Activated B cell treated with CpG ODN at 0.5 μM for 24 hours (primary cell): Measurements from ENCODE around the gene PRKG1. TPM values are rescaled to one million over a fixed set of nuclear protein-coding genes. Genes with fewer than 3 reads are reported as not detected.

ENCODE experiments used
- ATAC-seq: fragments of 200-7000 bp; cut with Tn5 transposase; one replicate; pipeline ENCODE4 v1.10.0; 2021; ENCODE audit warnings: low read depth, mild to moderate bottlenecking, moderate library complexity
- CTCF ChIA-PET: fragments of 350-600 bp; sonication (Branson Sonifier 250); formaldehyde crosslinking; loops from one replicate; lab custom pipeline; 2021; ENCODE audit warnings: antibody characterized with exemption; lab: Charles Lee
- POLR2A ChIA-PET: fragments of 350-600 bp; sonication (Branson Sonifier 250); formaldehyde crosslinking; loops from one replicate; lab custom pipeline; 2021; ENCODE audit warnings: antibody characterized with exemption; lab: Charles Lee
- DNase-seq: peaks from one replicate; pipeline ENCODE4 v3.0.0; 2022
- H3K27ac Mint-ChIP-seq: one replicate; pipeline ENCODE4 v1.8.0; 2020; ENCODE audit warnings: mixed read lengths
- H3K27me3 Mint-ChIP-seq: one replicate; pipeline ENCODE4 v1.8.0; 2021; ENCODE audit warnings: mixed read lengths
- H3K36me3 Mint-ChIP-seq: one replicate; pipeline ENCODE4 v1.8.0; 2021; ENCODE audit warnings: low read depth, mixed read lengths
- H3K4me1 Mint-ChIP-seq: one replicate; pipeline ENCODE4 v1.8.0; 2021; ENCODE audit warnings: mixed read lengths
- H3K4me3 Mint-ChIP-seq: one replicate; pipeline ENCODE4 v1.8.0; 2020; ENCODE audit warnings: mild to moderate bottlenecking, mixed read lengths
- H3K9me3 Mint-ChIP-seq: one replicate; pipeline ENCODE4 v1.8.0; 2020; ENCODE audit warnings: mixed read lengths
- CTCF ChIP-seq: fragments of 200-600 bp; IDR thresholded peaks from one replicate; pipeline ENCODE4 v1.8.0; 2022; ENCODE audit warnings: antibody characterized with exemption, mild to moderate bottlenecking
- intact Hi-C: fragments of 100-400 bp; cut with micrococcal nuclease; formaldehyde crosslinking; loops from one replicate; pipeline ENCODE4 v1.15.1; 2024
- total RNA-seq: library from RNA; stranded (reverse); gene quantifications from 2 replicates; pipeline ENCODE4 v1.2.3, GENCODE V29; 2022

Gene PRKG1
- total RNA-seq, 1 donor from 2014 or later = not detected

GRCh38 chr10:51215951-51216834 lies 141.9 kb downstream of the PRKG1 start:
- no peak overlapping the region for H3K27ac Mint-ChIP-seq
- H3K27me3 Mint-ChIP-seq = no peaks in the 10 kb centered on the region
- intact Hi-C loops = no loop called here
- ChIA-PET CTCF (no interaction called here), POLR2A (no interaction called here)
- H3K36me3 Mint-ChIP-seq = no peaks in the 10 kb centered on the region
- no peak for ATAC-seq
- H3K9me3 Mint-ChIP-seq = no peaks in the 10 kb centered on the region
- no peak overlapping the region for H3K4me3 Mint-ChIP-seq
- TF ChIP-seq CTCF = no peak
- DNase-seq = no peak
- H3K4me1 Mint-ChIP-seq = no peaks in the 10 kb centered on the region

- intact Hi-C loops = no loop called here
- ChIA-PET POLR2A (no interaction called here), CTCF (no interaction called here)
- no peaks in the 10 kb centered on the region for H3K36me3 Mint-ChIP-seq
- no peaks in the 10 kb centered on the region for H3K27me3 Mint-ChIP-seq
- no peak overlapping the region for H3K27ac Mint-ChIP-seq
- no peak for TF ChIP-seq CTCF
- ATAC-seq = no peak
- no peaks in the 10 kb centered on the region for H3K4me1 Mint-ChIP-seq
- no peaks in the 10 kb centered on the region for H3K9me3 Mint-ChIP-seq
- no peak overlapping the region for H3K4me3 Mint-ChIP-seq
- no peak for DNase-seq
Observed at GRCh38 chr10:51217505-51217904, 143.2 kb downstream of the PRKG1 start.

- ATAC-seq (no peak), DNase-seq (no peak)
- no peaks in the 10 kb centered on the region for H3K9me3 Mint-ChIP-seq
- CTCF ChIA-PET = no interaction called here
- POLR2A ChIA-PET = no interaction called here
- TF ChIP-seq CTCF = no peak
- H3K36me3 Mint-ChIP-seq = no peaks in the 10 kb centered on the region
- intact Hi-C loops = no loop called here
- H3K27me3 Mint-ChIP-seq = no peaks in the 10 kb centered on the region
- no peak overlapping the region for H3K4me3 Mint-ChIP-seq
- no peaks in the 10 kb centered on the region for H3K4me1 Mint-ChIP-seq
- H3K27ac Mint-ChIP-seq = no peak overlapping the region
Observed at GRCh38 chr10:51224671-51225161, 150.4 kb downstream of the PRKG1 start.

- no peaks in the 10 kb centered on the region for H3K4me1 Mint-ChIP-seq
- H3K36me3 Mint-ChIP-seq = no peaks in the 10 kb centered on the region
- no peak for DNase-seq
- H3K9me3 Mint-ChIP-seq = no peaks in the 10 kb centered on the region
- no peak for TF ChIP-seq CTCF
- H3K27me3 Mint-ChIP-seq = no peaks in the 10 kb centered on the region
- no peak for ATAC-seq
- intact Hi-C loops = no loop called here
- ChIA-PET POLR2A (no interaction called here), CTCF (no interaction called here)
- no peak overlapping the region for H3K27ac Mint-ChIP-seq
- H3K4me3 Mint-ChIP-seq = no peak overlapping the region
Observed at GRCh38 chr10:51227897-51228713, 153.8 kb downstream of the PRKG1 start.

- H3K27me3 Mint-ChIP-seq = no peaks in the 10 kb centered on the region
- DNase-seq (no peak), ATAC-seq (no peak)
- no peak for TF ChIP-seq CTCF
- H3K36me3 Mint-ChIP-seq = no peaks in the 10 kb centered on the region
- ChIA-PET POLR2A (no interaction called here), CTCF (no interaction called here)
- intact Hi-C loops = no loop called here
- H3K27ac Mint-ChIP-seq = no peak overlapping the region
- H3K9me3 Mint-ChIP-seq = no peaks in the 10 kb centered on the region
- H3K4me1 Mint-ChIP-seq = no peaks in the 10 kb centered on the region
- H3K4me3 Mint-ChIP-seq = no peak overlapping the region
Observed at GRCh38 chr10:51228714-51229100, 154.4 kb downstream of the PRKG1 start.
